ENCODE data around the gene GSTO1.

The GSTO1 gene

GRCh38 chr10:104218751-104219150 is 35.9 kb upstream of the GSTO1 start (continued):
- TF ChIP-seq, protein P1, sequence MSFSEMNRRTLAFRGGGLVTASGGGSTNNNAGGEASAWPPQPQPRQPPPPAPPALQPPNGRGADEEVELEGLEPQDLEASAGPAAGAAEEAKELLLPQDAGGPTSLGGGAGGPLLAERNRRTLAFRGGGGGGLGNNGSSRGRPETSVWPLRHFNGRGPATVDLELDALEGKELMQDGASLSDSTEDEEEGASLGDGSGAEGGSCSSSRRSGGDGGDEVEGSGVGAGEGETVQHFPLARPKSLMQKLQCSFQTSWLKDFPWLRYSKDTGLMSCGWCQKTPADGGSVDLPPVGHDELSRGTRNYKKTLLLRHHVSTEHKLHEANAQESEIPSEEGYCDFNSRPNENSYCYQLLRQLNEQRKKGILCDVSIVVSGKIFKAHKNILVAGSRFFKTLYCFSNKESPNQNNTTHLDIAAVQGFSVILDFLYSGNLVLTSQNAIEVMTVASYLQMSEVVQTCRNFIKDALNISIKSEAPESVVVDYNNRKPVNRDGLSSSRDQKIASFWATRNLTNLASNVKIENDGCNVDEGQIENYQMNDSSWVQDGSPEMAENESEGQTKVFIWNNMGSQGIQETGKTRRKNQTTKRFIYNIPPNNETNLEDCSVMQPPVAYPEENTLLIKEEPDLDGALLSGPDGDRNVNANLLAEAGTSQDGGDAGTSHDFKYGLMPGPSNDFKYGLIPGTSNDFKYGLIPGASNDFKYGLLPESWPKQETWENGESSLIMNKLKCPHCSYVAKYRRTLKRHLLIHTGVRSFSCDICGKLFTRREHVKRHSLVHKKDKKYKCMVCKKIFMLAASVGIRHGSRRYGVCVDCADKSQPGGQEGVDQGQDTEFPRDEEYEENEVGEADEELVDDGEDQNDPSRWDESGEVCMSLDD (tag by site-specific recombination; IDR thresholded peaks at IDR 0.05), result no peak
- TF ChIP-seq ZNF549 (tag by site-specific recombination; IDR thresholded peaks at IDR 0.05), result no peak
- TF ChIP-seq ZNF292 (tag by site-specific recombination; IDR thresholded peaks at IDR 0.05; ENCODE audit: borderline replicate concordance, low read depth), result no peak
- no peak for TF ChIP-seq ZNF174 (tag by site-specific recombination; IDR thresholded peaks at IDR 0.05)
- TF ChIP-seq ZNF561 (tag by site-specific recombination; IDR thresholded peaks at IDR 0.05; ENCODE audit: borderline replicate concordance), result no peak
- TF ChIP-seq ZBTB48 (tag by site-specific recombination; IDR thresholded peaks at IDR 0.05), result no peak
- TF ChIP-seq ZNF664 (tag by site-specific recombination; IDR thresholded peaks at IDR 0.05), result no peak
- TF ChIP-seq ZNF426 (tag by site-specific recombination; IDR thresholded peaks at IDR 0.05), result no peak
- no peak for TF ChIP-seq KLF10 (tag by site-specific recombination; IDR thresholded peaks at IDR 0.05)
- no peak for TF ChIP-seq ZNF184 (tag by site-specific recombination; IDR thresholded peaks at IDR 0.05)
- TF ChIP-seq ZNF610 (tag by site-specific recombination; IDR thresholded peaks at IDR 0.05; ENCODE audit: borderline replicate concordance), result no peak
- TF ChIP-seq ZNF274 (IDR thresholded peaks at IDR 0.05; ENCODE audit: low read length), result no peak
- TF ChIP-seq ZNF274 (tag by site-specific recombination; IDR thresholded peaks at IDR 0.05; ENCODE audit: borderline replicate concordance), result no peak

- H3K27ac ChIP-seq (ENCODE audit: extremely low read depth, low read depth, low read length), result no peak overlapping the region
- no peaks in the 10 kb centered on the region for H3K9me3 ChIP-seq (ENCODE audit: control insufficient read depth, insufficient read depth, low read depth, low read length)
- POLR2A ChIA-PET, result no interaction called here
- no peaks in the 10 kb centered on the region for H3K36me3 ChIP-seq (ENCODE audit: control insufficient read depth in 2 of 2, insufficient read depth in 1 of 2, low read length in 2 of 2)
- H3K4me3 ChIP-seq (ENCODE audit: low read depth, low read length), result no peak overlapping the region
- TF ChIP-seq ZNF843 (tag by site-specific recombination; IDR thresholded peaks at IDR 0.05) (no peak), ZSCAN30 (tag by site-specific recombination; IDR thresholded peaks at IDR 0.05) (no peak), ZNF324 (tag by site-specific recombination; IDR thresholded peaks at IDR 0.05) (no peak), HOXD13 (CRISPR knock-in tag; IDR thresholded peaks at IDR 0.05; ENCODE audit: borderline replicate concordance) (no peak), EGR2 (tag by site-specific recombination; IDR thresholded peaks at IDR 0.05; ENCODE audit: low read depth) (no peak), GLIS2 (tag by site-specific recombination; IDR thresholded peaks at IDR 0.05) (no peak), ZNF391 (tag by site-specific recombination; IDR thresholded peaks at IDR 0.05; ENCODE audit: borderline replicate concordance, low read depth) (no peak), ZNF394 (tag by site-specific recombination; IDR thresholded peaks at IDR 0.05; ENCODE audit: borderline replicate concordance) (no peak), ZNF701 (tag by site-specific recombination; IDR thresholded peaks at IDR 0.05) (no peak), ZNF10 (tag by site-specific recombination; IDR thresholded peaks at IDR 0.05) (no peak), ZNF426 (tag by site-specific recombination; IDR thresholded peaks at IDR 0.05) (no peak), ZNF133 (tag by site-specific recombination; IDR thresholded peaks at IDR 0.05) (no peak)
- TF ChIP-seq, protein P2, sequence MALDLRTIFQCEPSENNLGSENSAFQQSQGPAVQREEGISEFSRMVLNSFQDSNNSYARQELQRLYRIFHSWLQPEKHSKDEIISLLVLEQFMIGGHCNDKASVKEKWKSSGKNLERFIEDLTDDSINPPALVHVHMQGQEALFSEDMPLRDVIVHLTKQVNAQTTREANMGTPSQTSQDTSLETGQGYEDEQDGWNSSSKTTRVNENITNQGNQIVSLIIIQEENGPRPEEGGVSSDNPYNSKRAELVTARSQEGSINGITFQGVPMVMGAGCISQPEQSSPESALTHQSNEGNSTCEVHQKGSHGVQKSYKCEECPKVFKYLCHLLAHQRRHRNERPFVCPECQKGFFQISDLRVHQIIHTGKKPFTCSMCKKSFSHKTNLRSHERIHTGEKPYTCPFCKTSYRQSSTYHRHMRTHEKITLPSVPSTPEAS (tag by site-specific recombination; IDR thresholded peaks at IDR 0.05), result no peak
- no peaks in the 10 kb centered on the region for H3K4me1 ChIP-seq (ENCODE audit: control insufficient read depth, insufficient read depth, low read length)
- CTCF ChIA-PET, result no interaction called here
Measured at GRCh38 chr10:104220522-104220921, 34.2 kb upstream of the GSTO1 start.
